HEK293 (cell line): ENCODE measurements around the gene C1orf167.

Experiments used
- BCL11B ChIP-seq: fragments of 450-650 bp; formaldehyde crosslinking; IDR thresholded peaks from 2 replicates; pipeline ENCODE4 v1.5.1; 2016; ENCODE audit warnings: low read depth, missing biosample characterization, missing genetic modification characterization
- FEZF1 ChIP-seq: fragments of 450-650 bp; formaldehyde crosslinking; IDR thresholded peaks from 2 replicates; pipeline ENCODE4 v1.5.1; 2016; ENCODE audit warnings: missing biosample characterization, missing genetic modification characterization
- GFI1B ChIP-seq: fragments of 450-650 bp; formaldehyde crosslinking; IDR thresholded peaks from 2 replicates; pipeline ENCODE4 v1.5.1; 2016; ENCODE audit warnings: missing biosample characterization, missing genetic modification characterization
- KLF7 ChIP-seq: fragments of 450-650 bp; formaldehyde crosslinking; IDR thresholded peaks from 2 replicates; pipeline ENCODE4 v1.5.1; 2016; ENCODE audit warnings: missing biosample characterization, missing genetic modification characterization, borderline replicate concordance
- MZF1 ChIP-seq: fragments of 450-650 bp; formaldehyde crosslinking; IDR thresholded peaks from 2 replicates; pipeline ENCODE4 v1.5.1; 2017; ENCODE audit warnings: missing biosample characterization, missing genetic modification characterization, borderline replicate concordance
- OVOL3 ChIP-seq: fragments of 450-650 bp; formaldehyde crosslinking; IDR thresholded peaks from 2 replicates; pipeline ENCODE4 v1.5.1; 2016; ENCODE audit warnings: missing biosample characterization, missing genetic modification characterization
- SALL2 ChIP-seq: fragments of 450-650 bp; formaldehyde crosslinking; IDR thresholded peaks from 2 replicates; pipeline ENCODE4 v1.5.0; 2017; ENCODE audit warnings: missing biosample characterization, mild to moderate bottlenecking, missing genetic modification characterization, borderline replicate concordance
- SCRT2 ChIP-seq: fragments of 450-650 bp; formaldehyde crosslinking; IDR thresholded peaks from 2 replicates; pipeline ENCODE4 v1.5.1; 2016; ENCODE audit warnings: missing biosample characterization, missing genetic modification characterization
- TCF7L2 ChIP-seq: IDR thresholded peaks from 2 replicates; pipeline ENCODE4 v1.6.1; 2011; ENCODE audit warnings: low read depth, mild to moderate bottlenecking, inconsistent platforms, low read length, moderate library complexity, borderline replicate concordance
- YY2 ChIP-seq: fragments of 450-650 bp; formaldehyde crosslinking; IDR thresholded peaks from 2 replicates; pipeline ENCODE4 v1.5.1; 2016; ENCODE audit warnings: missing biosample characterization, missing genetic modification characterization
- ZFP37 ChIP-seq: fragments of 450-650 bp; formaldehyde crosslinking; IDR thresholded peaks from 2 replicates; pipeline ENCODE4 v1.5.1; 2016; ENCODE audit warnings: missing biosample characterization, missing genetic modification characterization
- ZNF133 ChIP-seq: fragments of 450-650 bp; formaldehyde crosslinking; IDR thresholded peaks from 2 replicates; pipeline ENCODE4 v1.5.1; 2016; ENCODE audit warnings: missing biosample characterization, missing genetic modification characterization
- ZNF155 ChIP-seq: fragments of 450-650 bp; formaldehyde crosslinking; IDR thresholded peaks from 2 replicates; pipeline ENCODE4 v1.5.1; 2016; ENCODE audit warnings: missing biosample characterization, missing genetic modification characterization
- ZNF248 ChIP-seq: fragments of 450-650 bp; formaldehyde crosslinking; IDR thresholded peaks from 2 replicates; pipeline ENCODE4 v1.5.1; 2017; ENCODE audit warnings: missing biosample characterization, missing genetic modification characterization
- ZNF302 ChIP-seq: fragments of 450-650 bp; formaldehyde crosslinking; IDR thresholded peaks from 2 replicates; pipeline ENCODE4 v1.5.1; 2016; ENCODE audit warnings: missing biosample characterization, missing genetic modification characterization, low read depth
- ZNF391 ChIP-seq: fragments of 450-650 bp; formaldehyde crosslinking; IDR thresholded peaks from 2 replicates; pipeline ENCODE4 v1.5.1; 2016; ENCODE audit warnings: low read depth, missing biosample characterization, missing genetic modification characterization, borderline replicate concordance
- ZNF426 ChIP-seq: fragments of 450-650 bp; formaldehyde crosslinking; IDR thresholded peaks from 2 replicates; pipeline ENCODE4 v1.5.1; 2017; ENCODE audit warnings: missing biosample characterization, missing genetic modification characterization, mild to moderate bottlenecking, inconsistent platforms, moderate library complexity
- ZNF48 ChIP-seq: fragments of 450-650 bp; formaldehyde crosslinking; IDR thresholded peaks from 2 replicates; pipeline ENCODE4 v1.5.1; 2016; ENCODE audit warnings: missing biosample characterization, missing genetic modification characterization
- ZNF549 ChIP-seq: fragments of 450-650 bp; IDR thresholded peaks from 2 replicates; pipeline ENCODE4 v1.5.1; 2018; ENCODE audit warnings: missing biosample characterization, missing genetic modification characterization, mild to moderate bottlenecking, inconsistent platforms, moderate library complexity
- ZNF560 ChIP-seq: fragments of 450-650 bp; formaldehyde crosslinking; IDR thresholded peaks from 2 replicates; pipeline ENCODE4 v1.5.1; 2017; ENCODE audit warnings: missing biosample characterization, missing genetic modification characterization, borderline replicate concordance
- ZNF610 ChIP-seq: fragments of 450-650 bp; formaldehyde crosslinking; IDR thresholded peaks from 2 replicates; pipeline ENCODE4 v1.5.1; 2016; ENCODE audit warnings: missing biosample characterization, missing genetic modification characterization, borderline replicate concordance
- ZNF623 ChIP-seq: fragments of 450-650 bp; formaldehyde crosslinking; IDR thresholded peaks from 2 replicates; pipeline ENCODE4 v1.5.1; 2016; ENCODE audit warnings: missing biosample characterization, missing genetic modification characterization
- ZNF670 ChIP-seq: fragments of 450-650 bp; formaldehyde crosslinking; IDR thresholded peaks from 2 replicates; pipeline ENCODE4 v1.5.1; 2016; ENCODE audit warnings: missing biosample characterization, missing genetic modification characterization, low read depth
- ZNF76 ChIP-seq: fragments of 450-650 bp; formaldehyde crosslinking; IDR thresholded peaks from 2 replicates; pipeline ENCODE4; 2016; ENCODE audit warnings: low read depth, missing biosample characterization, missing genetic modification characterization, borderline replicate concordance
- ZNF768 ChIP-seq: fragments of 450-650 bp; formaldehyde crosslinking; IDR thresholded peaks from 2 replicates; pipeline ENCODE4 v1.5.1; 2018; ENCODE audit warnings: missing biosample characterization, mild to moderate bottlenecking, missing genetic modification characterization
- ZSCAN30 ChIP-seq: fragments of 450-650 bp; IDR thresholded peaks from 2 replicates; pipeline ENCODE4 v1.5.1; 2018; ENCODE audit warnings: missing biosample characterization, mild to moderate bottlenecking, missing genetic modification characterization, moderate library complexity
- TF ChIP-seq, protein P1 (sequence below): fragments of 450-650 bp; formaldehyde crosslinking; IDR thresholded peaks from 2 replicates; pipeline ENCODE4 v1.5.1; 2016; ENCODE audit warnings: missing biosample characterization, missing genetic modification characterization, low read depth
- TF ChIP-seq, protein P2 (sequence below): fragments of 450-650 bp; formaldehyde crosslinking; IDR thresholded peaks from 2 replicates; pipeline ENCODE4 v1.5.1; 2017; ENCODE audit warnings: missing biosample characterization, missing genetic modification characterization
- TF ChIP-seq, protein P3 (sequence below): fragments of 450-650 bp; formaldehyde crosslinking; IDR thresholded peaks from 2 replicates; pipeline ENCODE4 v1.5.1; 2016; ENCODE audit warnings: missing biosample characterization, missing genetic modification characterization
- TF ChIP-seq, protein P4 (sequence below): sonication (generic); formaldehyde crosslinking; IDR thresholded peaks from 2 replicates; pipeline ENCODE4 v1.8.1; 2022; ENCODE audit warnings: mild to moderate bottlenecking, moderate library complexity, missing genetic modification reagents
- TF ChIP-seq, protein P5 (sequence below): fragments of 450-650 bp; formaldehyde crosslinking; IDR thresholded peaks from 2 replicates; pipeline ENCODE4 v1.5.1; 2017; ENCODE audit warnings: missing biosample characterization, missing genetic modification characterization

C1orf167 gene

GRCh38 chr1:11805422-11806306, 43.7 kb downstream of the C1orf167 start, which contains the start of the genes CLCN6 and MTHFR (continued):
- TF ChIP-seq ZNF670 (tag by site-specific recombination): no peak
- no peak for TF ChIP-seq ZNF155
- TF ChIP-seq ZNF426 (tag by site-specific recombination): no peak
- no peak for TF ChIP-seq ZNF248
- TF ChIP-seq, protein P1, sequence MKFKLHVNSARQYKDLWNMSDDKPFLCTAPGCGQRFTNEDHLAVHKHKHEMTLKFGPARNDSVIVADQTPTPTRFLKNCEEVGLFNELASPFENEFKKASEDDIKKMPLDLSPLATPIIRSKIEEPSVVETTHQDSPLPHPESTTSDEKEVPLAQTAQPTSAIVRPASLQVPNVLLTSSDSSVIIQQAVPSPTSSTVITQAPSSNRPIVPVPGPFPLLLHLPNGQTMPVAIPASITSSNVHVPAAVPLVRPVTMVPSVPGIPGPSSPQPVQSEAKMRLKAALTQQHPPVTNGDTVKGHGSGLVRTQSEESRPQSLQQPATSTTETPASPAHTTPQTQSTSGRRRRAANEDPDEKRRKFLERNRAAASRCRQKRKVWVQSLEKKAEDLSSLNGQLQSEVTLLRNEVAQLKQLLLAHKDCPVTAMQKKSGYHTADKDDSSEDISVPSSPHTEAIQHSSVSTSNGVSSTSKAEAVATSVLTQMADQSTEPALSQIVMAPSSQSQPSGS (tag by site-specific recombination): no peak
- no peak for TF ChIP-seq ZNF549 (tag by site-specific recombination)
- peak; percentile 91 for TF ChIP-seq YY2 (tag by site-specific recombination)
- no peak for TF ChIP-seq GFI1B (tag by site-specific recombination)
- TF ChIP-seq ZNF560 (tag by site-specific recombination): no peak
- TF ChIP-seq ZNF768 (tag by site-specific recombination): no peak
- TF ChIP-seq SALL2 (tag by site-specific recombination): no peak
- TF ChIP-seq KLF7 (tag by site-specific recombination): peak; percentile 15; the same call in 1 of the 2 replicates
- TF ChIP-seq ZNF610: peak; percentile 48; the same call in 1 of the 2 replicates
- no peak for TF ChIP-seq FEZF1 (tag by site-specific recombination)
- TF ChIP-seq MZF1: no peak
- TF ChIP-seq, protein P2, sequence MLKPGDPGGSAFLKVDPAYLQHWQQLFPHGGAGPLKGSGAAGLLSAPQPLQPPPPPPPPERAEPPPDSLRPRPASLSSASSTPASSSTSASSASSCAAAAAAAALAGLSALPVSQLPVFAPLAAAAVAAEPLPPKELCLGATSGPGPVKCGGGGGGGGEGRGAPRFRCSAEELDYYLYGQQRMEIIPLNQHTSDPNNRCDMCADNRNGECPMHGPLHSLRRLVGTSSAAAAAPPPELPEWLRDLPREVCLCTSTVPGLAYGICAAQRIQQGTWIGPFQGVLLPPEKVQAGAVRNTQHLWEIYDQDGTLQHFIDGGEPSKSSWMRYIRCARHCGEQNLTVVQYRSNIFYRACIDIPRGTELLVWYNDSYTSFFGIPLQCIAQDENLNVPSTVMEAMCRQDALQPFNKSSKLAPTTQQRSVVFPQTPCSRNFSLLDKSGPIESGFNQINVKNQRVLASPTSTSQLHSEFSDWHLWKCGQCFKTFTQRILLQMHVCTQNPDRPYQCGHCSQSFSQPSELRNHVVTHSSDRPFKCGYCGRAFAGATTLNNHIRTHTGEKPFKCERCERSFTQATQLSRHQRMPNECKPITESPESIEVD: no peak
- TF ChIP-seq ZFP37 (tag by site-specific recombination): peak; percentile 60; the same call in 1 of the 2 replicates
- no peak for TF ChIP-seq OVOL3
- no peak for TF ChIP-seq ZNF133
- TF ChIP-seq TCF7L2: no peak
- TF ChIP-seq BCL11B (tag by site-specific recombination): no peak
- TF ChIP-seq, protein P3, sequence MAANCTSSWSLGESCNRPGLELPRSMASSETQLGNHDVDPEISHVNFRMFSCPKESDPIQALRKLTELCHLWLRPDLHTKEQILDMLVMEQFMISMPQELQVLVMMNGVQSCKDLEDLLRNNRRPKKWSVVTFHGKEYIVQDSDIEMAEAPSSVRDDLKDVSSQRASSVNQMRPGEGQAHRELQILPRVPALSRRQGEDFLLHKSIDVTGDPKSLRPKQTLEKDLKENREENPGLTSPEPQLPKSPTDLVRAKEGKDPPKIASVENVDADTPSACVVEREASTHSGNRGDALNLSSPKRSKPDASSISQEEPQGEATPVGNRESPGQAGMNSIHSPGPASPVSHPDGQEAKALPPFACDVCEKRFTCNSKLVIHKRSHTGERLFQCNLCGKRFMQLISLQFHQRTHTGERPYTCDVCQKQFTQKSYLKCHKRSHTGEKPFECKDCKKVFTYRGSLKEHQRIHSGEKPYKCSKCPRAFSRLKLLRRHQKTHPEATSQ (tag by site-specific recombination): no peak; the same call in 1 of the 2 replicates
- TF ChIP-seq, protein P4, sequence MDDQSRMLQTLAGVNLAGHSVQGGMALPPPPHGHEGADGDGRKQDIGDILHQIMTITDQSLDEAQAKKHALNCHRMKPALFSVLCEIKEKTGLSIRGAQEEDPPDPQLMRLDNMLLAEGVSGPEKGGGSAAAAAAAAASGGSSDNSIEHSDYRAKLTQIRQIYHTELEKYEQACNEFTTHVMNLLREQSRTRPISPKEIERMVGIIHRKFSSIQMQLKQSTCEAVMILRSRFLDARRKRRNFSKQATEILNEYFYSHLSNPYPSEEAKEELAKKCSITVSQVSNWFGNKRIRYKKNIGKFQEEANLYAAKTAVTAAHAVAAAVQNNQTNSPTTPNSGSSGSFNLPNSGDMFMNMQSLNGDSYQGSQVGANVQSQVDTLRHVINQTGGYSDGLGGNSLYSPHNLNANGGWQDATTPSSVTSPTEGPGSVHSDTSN (CRISPR knock-in tag): no peak
- TF ChIP-seq SCRT2: peak; percentile 91
- TF ChIP-seq, protein P5, sequence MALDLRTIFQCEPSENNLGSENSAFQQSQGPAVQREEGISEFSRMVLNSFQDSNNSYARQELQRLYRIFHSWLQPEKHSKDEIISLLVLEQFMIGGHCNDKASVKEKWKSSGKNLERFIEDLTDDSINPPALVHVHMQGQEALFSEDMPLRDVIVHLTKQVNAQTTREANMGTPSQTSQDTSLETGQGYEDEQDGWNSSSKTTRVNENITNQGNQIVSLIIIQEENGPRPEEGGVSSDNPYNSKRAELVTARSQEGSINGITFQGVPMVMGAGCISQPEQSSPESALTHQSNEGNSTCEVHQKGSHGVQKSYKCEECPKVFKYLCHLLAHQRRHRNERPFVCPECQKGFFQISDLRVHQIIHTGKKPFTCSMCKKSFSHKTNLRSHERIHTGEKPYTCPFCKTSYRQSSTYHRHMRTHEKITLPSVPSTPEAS (tag by site-specific recombination): no peak
- no peak for TF ChIP-seq ZNF302 (tag by site-specific recombination)
- no peak for TF ChIP-seq ZNF623 (tag by site-specific recombination)
- TF ChIP-seq ZNF391: peak; percentile 26; the same call in 1 of the 2 replicates
- TF ChIP-seq ZNF76: no peak; the same call in 1 of the 2 replicates
- no peak for TF ChIP-seq ZNF48 (tag by site-specific recombination)
- peak; percentile 88 for TF ChIP-seq ZSCAN30 (tag by site-specific recombination)
